Activated CD8-positive, alpha-beta memory T cell treated with anti-CD3 and anti-CD28 coated beads for 48 hours (primary cell): ENCODE data around the gene KLF6.
"Not testable (repeated sequence)": the region's sequence is repeated elsewhere in the genome, so short reads cannot be mapped to it uniquely, and the experiment has no call there.

Source experiments
- DNase-seq, 3 experiments: peaks; one replicate each; pipeline ENCODE4 v3.0.0-alpha.2; 2020; ENCODE audit warnings: low read depth in 2 of 3, low spot score in 2 of 3

KLF6 gene

DNA sequence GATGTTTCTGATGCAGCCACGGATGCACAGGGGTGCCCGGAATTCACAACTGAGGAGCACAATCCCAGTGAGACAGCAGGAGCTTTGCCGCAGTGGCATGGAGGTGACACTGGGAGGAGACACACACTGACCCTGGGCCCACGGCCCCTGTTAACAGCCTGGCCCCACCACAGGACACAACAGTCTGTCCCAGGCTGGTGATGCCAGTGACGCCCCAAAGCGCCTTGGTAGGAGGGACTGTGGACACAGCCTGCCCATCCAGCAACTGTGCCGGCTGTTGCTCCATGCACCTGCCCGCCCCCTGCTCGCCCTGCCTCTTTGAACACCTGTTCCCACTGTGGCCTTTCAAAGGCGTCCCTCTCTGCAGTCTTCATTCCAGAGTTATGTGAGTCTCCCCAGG is 49.8 kb downstream of the KLF6 start:
- DNase-seq = no peak

DNA sequence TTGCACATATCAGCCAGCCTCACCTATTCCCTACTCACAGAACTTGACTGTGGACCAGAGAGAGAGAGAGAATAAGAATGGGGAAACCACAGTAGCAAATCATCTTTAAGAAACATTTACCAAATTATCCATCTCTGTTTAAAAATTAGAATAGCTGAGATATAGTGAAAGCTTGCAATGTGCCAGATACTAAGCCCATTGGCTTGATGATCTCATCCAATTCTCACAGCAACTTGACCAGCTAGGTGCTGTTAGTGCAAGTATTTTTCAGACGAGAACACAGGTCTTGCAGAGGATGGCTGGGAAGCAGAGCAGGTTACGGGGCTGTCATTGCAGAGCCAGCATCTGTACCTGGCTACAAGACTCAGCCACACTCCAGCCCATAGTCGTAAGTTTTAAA is 50.9 kb downstream of the KLF6 start:
- no peak for DNase-seq

DNA sequence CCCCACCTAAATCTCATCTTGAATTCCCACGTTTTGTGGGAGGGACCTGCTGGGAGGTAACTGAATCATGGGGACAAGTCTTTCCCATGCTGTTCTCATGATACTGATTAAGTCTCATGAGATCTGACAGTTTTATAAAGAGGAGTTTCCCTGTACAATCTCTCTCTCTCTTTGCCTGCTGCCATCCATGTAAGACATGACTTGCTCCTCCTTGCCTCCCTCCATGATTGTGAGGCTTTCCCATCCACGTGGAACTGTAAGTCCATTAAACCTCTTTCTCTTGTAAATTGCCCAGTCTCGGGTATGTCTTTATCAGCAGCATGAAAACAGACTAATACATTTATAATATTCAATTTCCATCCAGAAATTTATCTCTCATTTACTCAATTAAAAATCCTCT is 52.8 kb downstream of the KLF6 start:
- DNase-seq = not testable (repeated sequence)

DNA sequence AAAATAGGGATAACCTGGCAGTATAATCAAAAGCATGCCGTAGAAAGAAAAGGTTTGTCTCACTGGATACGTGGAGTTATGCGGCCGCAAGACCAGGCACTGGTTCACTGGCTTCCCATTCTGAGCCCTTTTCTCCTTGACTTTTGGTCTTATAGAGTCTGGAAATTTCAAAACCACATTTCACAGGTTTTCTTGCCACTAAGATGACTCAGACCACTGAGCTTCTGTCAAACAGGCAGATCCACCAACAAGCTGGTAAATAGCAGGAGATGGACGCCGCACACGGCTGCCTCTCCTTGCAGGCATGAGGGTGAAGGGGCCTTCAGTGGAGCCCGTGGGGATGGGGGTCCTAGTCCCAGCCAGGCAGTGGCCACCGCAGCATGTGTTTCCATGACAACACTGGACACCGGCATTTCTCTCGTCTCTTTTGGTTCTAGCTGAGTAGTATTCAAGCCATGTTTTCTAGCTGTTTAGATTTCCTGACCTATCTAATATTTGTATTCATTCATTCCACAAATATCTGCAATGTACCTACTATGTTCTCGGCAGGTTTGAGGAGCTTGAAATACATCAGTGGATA is 55.5 kb downstream of the KLF6 start:
- DNase-seq = no peak

- no peak for DNase-seq
These were observed 56.4 kb downstream of the KLF6 start for GRCh38 chr10:3728563-3728962.

- no peak for DNase-seq
These were observed 57.7 kb downstream of the KLF6 start for GRCh38 chr10:3727268-3727667.
